HG03520 (cell line): ENCODE measurements around the gene RPL18.
A peak's percentile ranks its signal among the peaks of the same experiment; 100 is the strongest.

Experiments used
- ATAC-seq: cut with Tn5 transposase; IDR thresholded peaks from one replicate; pipeline ENCODE4 v1.9.1; 2021; ENCODE audit warnings: mild to moderate bottlenecking, moderate library complexity; ENCODE audit not compliant: unreplicated experiment

Gene RPL18

DNA sequence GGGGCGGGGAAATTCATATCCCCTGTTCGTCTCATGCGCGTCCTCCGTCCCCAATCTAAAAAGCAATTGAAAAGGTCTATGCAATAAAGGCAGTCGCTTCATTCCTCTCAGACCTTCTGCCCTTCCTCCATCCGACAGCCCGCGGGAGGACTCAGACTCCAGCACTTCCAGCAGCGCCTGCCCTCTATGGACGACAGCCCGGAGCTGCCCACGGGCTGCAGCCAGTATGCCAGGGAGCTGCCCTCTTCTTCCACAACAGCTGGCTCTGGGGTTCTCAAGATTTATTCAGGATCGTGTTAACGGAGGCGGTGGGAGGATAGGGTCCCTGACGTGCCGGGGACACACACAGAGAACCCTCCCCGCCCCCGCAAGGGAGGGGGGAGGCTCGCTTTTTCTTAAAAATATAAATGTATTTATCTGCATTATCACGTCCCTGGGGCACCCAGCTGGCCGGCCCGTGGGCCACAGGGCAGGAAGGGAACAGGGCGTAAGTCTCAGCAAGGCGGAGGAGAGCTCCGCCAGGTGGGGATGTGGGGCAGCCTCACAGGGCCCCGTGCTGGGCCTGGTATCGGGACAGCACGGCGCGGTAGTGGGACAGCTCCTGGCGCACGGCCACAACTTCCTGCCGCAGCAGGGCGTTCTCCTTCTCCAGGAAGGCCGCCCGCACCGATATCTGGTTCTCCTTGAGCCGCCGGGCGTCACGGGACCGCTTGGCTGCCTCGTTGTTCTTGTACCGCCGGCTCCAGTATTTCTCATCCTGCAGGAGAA is 11.5 kb upstream of the RPL18 start:
- ATAC-seq, result no peak

- no peak for ATAC-seq
These were observed 10.8 kb upstream of the RPL18 start for GRCh38 chr19:48629599-48630295.

GRCh38 chr19:48629297-48629598 is 10.3 kb upstream of the RPL18 start:
- ATAC-seq, result no peak

- no peak for ATAC-seq
These were observed 9.7 kb upstream of the RPL18 start for GRCh38 chr19:48628486-48629296.

- no peak for ATAC-seq
These were observed 8.9 kb upstream of the RPL18 start for GRCh38 chr19:48627865-48628314.

- no peak for ATAC-seq
These were observed 8.4 kb upstream of the RPL18 start for GRCh38 chr19:48627201-48627864.

- ATAC-seq, result no peak
These were observed 6.9 kb upstream of the RPL18 start for GRCh38 chr19:48625891-48626327.

- no peak for ATAC-seq
These were observed 6.1 kb upstream of the RPL18 start for GRCh38 chr19:48624791-48625723.

- ATAC-seq, result peak; percentile 44
These were observed 5.2 kb upstream of the RPL18 start for GRCh38 chr19:48624067-48624594.

DNA sequence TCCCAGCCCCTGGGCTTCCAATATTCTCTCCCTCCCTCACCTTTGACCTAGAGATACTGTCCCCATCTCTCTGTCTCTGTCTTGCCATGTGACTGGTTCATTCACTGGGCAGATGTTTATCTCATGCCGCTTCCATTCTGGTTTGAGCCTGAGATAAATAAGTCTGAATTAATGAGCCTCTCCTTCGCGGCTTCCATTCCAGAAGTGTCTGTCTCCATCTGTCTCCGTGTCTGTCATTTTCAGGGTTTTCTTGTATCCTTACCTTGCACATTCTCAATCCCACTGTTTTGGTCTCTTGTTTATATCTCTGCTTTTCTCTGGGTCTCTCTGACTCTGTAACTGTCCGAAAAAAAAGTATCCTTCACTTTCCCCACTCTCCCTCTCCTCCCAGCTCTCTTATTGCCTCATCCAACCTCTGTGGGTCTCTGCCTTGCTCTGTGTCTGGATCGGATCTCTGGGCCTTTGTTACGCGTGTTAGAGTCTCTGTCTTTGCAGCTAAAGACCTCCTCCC is 4.6 kb upstream of the RPL18 start:
- no peak for ATAC-seq

- ATAC-seq, result no peak
These were observed 961 bp upstream of the RPL18 start for GRCh38 chr19:48619692-48620585.

- no peak for ATAC-seq
These were observed 581 bp downstream of the RPL18 start for GRCh38 chr19:48618278-48618915.

GRCh38 chr19:48617146-48617937 is 1.6 kb downstream of the RPL18 start:
- ATAC-seq, result no peak

GRCh38 chr19:48616491-48617056 is 2.4 kb downstream of the RPL18 start:
- no peak for ATAC-seq

DNA sequence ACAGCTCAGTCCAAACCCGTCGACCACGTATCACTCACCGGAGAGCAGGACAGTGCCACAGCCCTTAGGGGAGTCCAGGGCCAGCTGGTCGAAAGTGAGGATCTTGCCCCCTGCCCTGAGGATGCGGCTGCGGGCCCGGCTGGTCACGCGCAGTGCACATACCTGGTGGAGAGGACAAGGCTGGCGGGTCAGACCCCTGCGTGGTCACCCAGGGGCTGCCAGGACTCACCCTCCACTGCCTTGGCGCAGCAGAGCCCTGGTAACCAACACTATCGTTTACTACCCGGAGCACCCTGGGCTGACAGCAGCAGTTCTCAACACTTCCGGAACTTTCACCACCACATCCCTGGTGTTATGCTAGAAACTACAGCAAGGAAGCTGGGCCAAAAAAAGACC is 2.9 kb downstream of the RPL18 start:
- ATAC-seq, result no peak

DNA sequence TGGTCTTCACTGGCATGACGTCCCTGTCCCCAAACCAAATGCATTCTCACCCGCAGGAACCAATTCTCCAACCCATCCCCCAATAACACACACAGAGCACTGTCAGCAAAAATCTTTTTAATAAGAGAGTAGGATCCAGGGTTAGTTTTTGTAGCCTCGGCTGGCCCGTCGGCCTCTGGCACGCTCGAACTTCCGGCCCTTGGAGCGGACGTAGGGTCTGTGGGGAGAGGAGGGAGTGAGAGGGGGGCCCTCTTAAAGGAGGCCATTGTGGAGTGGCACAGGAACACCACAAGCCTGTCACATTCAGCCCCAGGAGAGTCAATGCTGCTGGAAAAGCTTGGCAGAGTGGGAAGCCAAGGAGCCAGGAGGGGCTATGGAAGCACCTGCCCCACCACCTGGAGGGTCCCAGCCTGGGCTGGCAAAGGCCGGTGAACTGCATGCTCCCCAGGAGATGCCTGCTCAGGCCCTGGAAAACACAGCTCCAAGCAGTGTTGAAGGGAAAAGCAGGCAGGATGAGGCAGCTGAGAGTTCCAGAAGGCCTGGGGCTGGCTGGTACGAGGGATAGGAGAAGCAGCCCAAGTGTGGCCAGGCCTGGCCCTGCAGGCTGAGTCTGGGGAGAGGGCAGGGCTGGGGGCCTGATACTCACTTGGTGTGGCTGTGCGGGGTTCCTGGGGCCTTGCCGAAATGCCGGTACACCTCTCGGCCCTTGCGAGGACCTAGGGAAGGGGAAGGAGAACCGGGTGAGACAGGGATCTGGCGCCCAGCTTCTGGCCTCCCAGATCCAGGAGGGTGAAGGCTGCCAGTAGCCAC is 3.5 kb downstream of the RPL18 start:
- ATAC-seq, result no peak
